ENCODE results near the gene COL6A3.

- no peak for TF ChIP-seq ESRRA (CRISPR knock-in tag; IDR thresholded peaks at IDR 0.05; ENCODE audit: low read depth)
- TF ChIP-seq ZNF18 (CRISPR knock-in tag; IDR thresholded peaks at IDR 0.05; ENCODE audit: insufficient replicate concordance) = no peak
- TF ChIP-seq FOXK2 (IDR thresholded peaks at IDR 0.05) = no peak
- no peak for TF ChIP-seq PRPF4 (IDR thresholded peaks at IDR 0.05; ENCODE audit: low read depth, low read length, poor library complexity, severe bottlenecking)
- TF ChIP-seq ELF4 (CRISPR knock-in tag; IDR thresholded peaks at IDR 0.05; ENCODE audit: borderline replicate concordance) = no peak
- no peak for TF ChIP-seq HDAC1 (CRISPR knock-in tag; IDR thresholded peaks at IDR 0.05)
- no peak for TF ChIP-seq CTCF (CRISPR knock-in tag; IDR thresholded peaks at IDR 0.05)
- no peak for TF ChIP-seq SIN3A (IDR thresholded peaks at IDR 0.05; ENCODE audit: borderline replicate concordance, low read depth, low read length)
Observed at GRCh38 chr2:237380768-237381167, 33.2 kb downstream of the COL6A3 start.

Measured in HepG2 (cell line).